ENCODE results near the gene PLD4.

PLD4 gene

DNA sequence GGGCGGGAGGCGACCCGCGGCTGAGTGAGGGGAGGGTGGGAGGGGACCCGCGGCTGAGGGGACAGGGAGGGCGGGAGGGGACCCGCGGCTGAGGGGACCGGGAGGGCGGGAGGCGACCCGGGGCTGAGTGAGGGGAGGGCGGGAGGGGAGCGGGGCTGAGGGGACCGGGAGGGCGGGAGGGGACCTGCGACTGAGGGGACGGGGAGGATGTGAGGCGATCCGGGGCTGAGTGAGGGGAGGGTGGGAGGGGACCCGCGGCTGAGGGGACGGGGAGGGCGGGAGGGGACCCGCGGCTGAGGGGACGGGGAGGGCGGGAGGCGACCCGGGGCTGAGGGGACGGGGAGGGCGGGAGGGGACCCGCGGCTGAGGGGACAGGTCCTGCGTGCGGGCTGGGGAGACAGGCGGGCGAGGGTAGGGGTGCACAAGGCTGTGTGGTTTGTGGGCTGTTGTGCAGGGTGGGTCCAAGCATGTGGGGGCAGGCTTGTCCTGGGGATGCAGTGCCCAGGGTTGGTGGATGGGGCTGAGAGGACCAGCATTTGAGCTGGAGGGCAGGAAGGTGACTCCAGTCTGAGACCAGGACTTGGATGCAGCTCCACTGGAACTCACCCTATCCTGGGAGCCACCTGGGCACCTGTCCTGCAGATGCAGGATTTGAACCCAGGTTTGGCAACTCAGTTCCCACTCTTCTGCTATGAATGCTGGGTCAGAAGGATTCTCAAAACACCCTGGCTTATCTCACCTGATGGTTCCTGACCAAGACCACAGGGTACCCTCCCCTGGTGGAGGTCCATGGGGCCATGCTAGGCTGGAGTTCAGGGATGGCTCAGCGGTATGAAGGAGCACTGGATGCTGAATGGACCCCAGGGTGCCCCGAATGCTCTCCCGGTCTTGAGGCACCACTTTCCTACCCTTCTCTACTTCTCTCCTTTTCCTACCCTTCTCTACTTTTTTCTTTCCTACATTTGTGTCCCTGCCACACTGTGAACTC lies 9.4 kb downstream of the PLD4 start:
- Histone ChIP-seq H3K9me3 (ENCODE audit: insufficient read depth, low read depth, low read length) (no peaks in the 10 kb centered on the region), H3K27ac (ENCODE audit: low read length) (no peak overlapping the region), H3K36me3 (ENCODE audit: insufficient read depth, low read depth, low read length) (no peaks in the 10 kb centered on the region), H3K27me3 (ENCODE audit: insufficient read depth, low read length) (peaks cover 93% of the 10 kb centered on the region), H3K4me3 (ENCODE audit: low read length) (0 out of 2 replicates have a peak overlapping the region, but pooled peaks have one; percentile 33), H3K9ac (ENCODE audit: low read depth, low read length) (no peak overlapping the region), H3K4me1 (ENCODE audit: insufficient read depth, low read length) (no peaks in the 10 kb centered on the region; the same call in 1 of the 2 replicates)

- Histone ChIP-seq H3K9me3 (ENCODE audit: insufficient read depth, low read depth, low read length) (no peaks in the 10 kb centered on the region), H3K27me3 (ENCODE audit: insufficient read depth, low read length) (peaks cover 91% of the 10 kb centered on the region), H3K36me3 (ENCODE audit: insufficient read depth, low read depth, low read length) (no peaks in the 10 kb centered on the region), H3K27ac (ENCODE audit: low read length) (no peak overlapping the region), H3K4me3 (ENCODE audit: low read length) (no peak overlapping the region), H3K4me1 (ENCODE audit: insufficient read depth, low read length) (no peaks in the 10 kb centered on the region; the same call in 1 of the 2 replicates), H3K9ac (ENCODE audit: low read depth, low read length) (no peak overlapping the region)
Measured at GRCh38 chr14:104935026-104935650, 10.5 kb downstream of the PLD4 start.

GRCh38 chr14:104935955-104936354 lies 11.3 kb downstream of the PLD4 start:
- peaks cover 88% of the 10 kb centered on the region for H3K27me3 ChIP-seq (ENCODE audit: insufficient read depth, low read length)
- no peak overlapping the region for H3K27ac ChIP-seq (ENCODE audit: low read length)
- no peaks in the 10 kb centered on the region for H3K36me3 ChIP-seq (ENCODE audit: insufficient read depth, low read depth, low read length)
- H3K9ac ChIP-seq (ENCODE audit: low read depth, low read length), result no peak overlapping the region
- no peak overlapping the region for H3K4me3 ChIP-seq (ENCODE audit: low read length)
- no peaks in the 10 kb centered on the region; the same call in 1 of the 2 replicates for H3K4me1 ChIP-seq (ENCODE audit: insufficient read depth, low read length)
- no peaks in the 10 kb centered on the region for H3K9me3 ChIP-seq (ENCODE audit: insufficient read depth, low read depth, low read length)

- no peak overlapping the region for H3K9ac ChIP-seq (ENCODE audit: low read depth, low read length)
- H3K4me3 ChIP-seq (ENCODE audit: low read length), result no peak overlapping the region
- H3K9me3 ChIP-seq (ENCODE audit: insufficient read depth, low read depth, low read length), result no peaks in the 10 kb centered on the region
- no peak overlapping the region for H3K27ac ChIP-seq (ENCODE audit: low read length)
- no peaks in the 10 kb centered on the region for H3K36me3 ChIP-seq (ENCODE audit: insufficient read depth, low read depth, low read length)
- H3K4me1 ChIP-seq (ENCODE audit: insufficient read depth, low read length), result no peaks in the 10 kb centered on the region; the same call in 1 of the 2 replicates
- H3K27me3 ChIP-seq (ENCODE audit: insufficient read depth, low read length), result peaks cover 82% of the 10 kb centered on the region
Measured at GRCh38 chr14:104936361-104937155, 11.9 kb downstream of the PLD4 start.

GRCh38 chr14:104937161-104937560 lies 12.5 kb downstream of the PLD4 start:
- no peak overlapping the region for H3K4me3 ChIP-seq (ENCODE audit: low read length)
- no peaks in the 10 kb centered on the region; the same call in 1 of the 2 replicates for H3K4me1 ChIP-seq (ENCODE audit: insufficient read depth, low read length)
- no peak overlapping the region for H3K27ac ChIP-seq (ENCODE audit: low read length)
- no peak overlapping the region for H3K9ac ChIP-seq (ENCODE audit: low read depth, low read length)
- no peaks in the 10 kb centered on the region for H3K36me3 ChIP-seq (ENCODE audit: insufficient read depth, low read depth, low read length)
- no peaks in the 10 kb centered on the region for H3K9me3 ChIP-seq (ENCODE audit: insufficient read depth, low read depth, low read length)
- peaks cover 76% of the 10 kb centered on the region for H3K27me3 ChIP-seq (ENCODE audit: insufficient read depth, low read length)

GRCh38 chr14:104937694-104938365 lies 13.2 kb downstream of the PLD4 start:
- H3K27ac ChIP-seq (ENCODE audit: low read length), result no peak overlapping the region
- no peak overlapping the region for H3K4me3 ChIP-seq (ENCODE audit: low read length)
- H3K9me3 ChIP-seq (ENCODE audit: insufficient read depth, low read depth, low read length), result no peaks in the 10 kb centered on the region
- H3K27me3 ChIP-seq (ENCODE audit: insufficient read depth, low read length), result peaks cover 69% of the 10 kb centered on the region
- H3K9ac ChIP-seq (ENCODE audit: low read depth, low read length), result no peak overlapping the region
- H3K4me1 ChIP-seq (ENCODE audit: insufficient read depth, low read length), result no peaks in the 10 kb centered on the region; the same call in 1 of the 2 replicates
- H3K36me3 ChIP-seq (ENCODE audit: insufficient read depth, low read depth, low read length), result no peaks in the 10 kb centered on the region

DNA sequence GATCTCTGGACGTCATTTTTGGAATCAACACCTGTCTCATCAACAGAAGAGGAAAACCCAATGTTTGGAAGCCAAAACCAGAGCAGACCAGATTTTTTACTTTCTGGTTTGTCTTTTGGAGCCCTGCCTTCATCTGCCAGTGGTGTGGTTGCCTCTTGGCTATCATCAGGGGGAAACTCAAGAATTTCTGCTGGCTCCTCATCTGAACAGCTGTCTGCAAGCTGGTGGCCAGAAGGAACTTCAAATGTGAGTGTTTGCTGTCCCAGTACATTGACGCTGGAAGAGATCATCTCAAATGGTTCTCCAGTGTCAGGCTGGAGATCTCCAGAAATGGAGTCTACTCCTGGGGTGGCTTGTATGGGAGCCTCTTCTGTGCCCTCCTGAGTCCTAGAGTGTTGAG lies 13.8 kb downstream of the PLD4 start:
- Histone ChIP-seq H3K27me3 (ENCODE audit: insufficient read depth, low read length) (peaks cover 65% of the 10 kb centered on the region), H3K4me1 (ENCODE audit: insufficient read depth, low read length) (no peaks in the 10 kb centered on the region; the same call in 1 of the 2 replicates), H3K9me3 (ENCODE audit: insufficient read depth, low read depth, low read length) (no peaks in the 10 kb centered on the region), H3K36me3 (ENCODE audit: insufficient read depth, low read depth, low read length) (no peaks in the 10 kb centered on the region), H3K9ac (ENCODE audit: low read depth, low read length) (no peak overlapping the region), H3K4me3 (ENCODE audit: low read length) (no peak overlapping the region), H3K27ac (ENCODE audit: low read length) (no peak overlapping the region)

GRCh38 chr14:104938960-104939359 lies 14.3 kb downstream of the PLD4 start:
- Histone ChIP-seq H3K4me3 (ENCODE audit: low read length) (no peak overlapping the region), H3K9me3 (ENCODE audit: insufficient read depth, low read depth, low read length) (no peaks in the 10 kb centered on the region), H3K9ac (ENCODE audit: low read depth, low read length) (no peak overlapping the region), H3K4me1 (ENCODE audit: insufficient read depth, low read length) (no peaks in the 10 kb centered on the region; the same call in 1 of the 2 replicates), H3K36me3 (ENCODE audit: insufficient read depth, low read depth, low read length) (no peaks in the 10 kb centered on the region), H3K27ac (ENCODE audit: low read length) (no peak overlapping the region), H3K27me3 (ENCODE audit: insufficient read depth, low read length) (peaks cover 64% of the 10 kb centered on the region)

DNA sequence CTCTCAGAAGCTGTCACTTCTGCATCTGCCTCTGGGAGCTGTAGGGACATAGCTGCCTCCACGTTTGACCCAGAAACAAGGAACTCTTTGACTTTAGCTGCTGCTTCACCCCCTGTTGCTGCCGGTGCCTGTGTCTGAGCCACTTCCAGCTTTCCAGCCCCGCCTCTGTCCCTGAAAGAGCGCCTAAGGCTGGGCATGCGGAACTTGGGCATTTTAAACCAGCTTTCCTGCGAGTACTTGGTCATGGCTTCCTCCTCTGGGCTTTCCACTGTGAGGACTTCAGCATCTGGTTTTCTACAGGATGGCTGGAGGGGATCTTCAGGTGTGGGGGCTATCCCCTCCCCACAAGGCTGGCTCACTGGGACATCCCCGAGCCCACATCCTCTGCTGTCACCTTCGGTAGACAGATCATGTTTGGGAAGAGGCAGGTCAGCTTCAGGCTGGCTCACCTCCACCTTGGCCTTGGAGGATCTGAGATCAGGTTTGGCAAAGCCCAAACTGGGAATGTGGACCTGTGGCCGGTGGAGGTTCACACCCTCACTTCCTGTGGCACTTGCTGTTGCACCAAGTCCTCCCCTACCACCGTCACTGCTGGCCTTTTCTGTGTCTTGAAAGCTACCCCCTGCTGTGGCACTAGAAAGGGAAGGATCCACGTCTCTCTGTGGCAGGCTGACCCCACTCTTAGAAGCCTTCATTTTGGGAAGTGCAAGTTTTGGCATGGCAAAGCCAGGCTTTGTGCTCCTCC lies 15.2 kb downstream of the PLD4 start:
- H3K36me3 ChIP-seq (ENCODE audit: insufficient read depth, low read depth, low read length), result no peaks in the 10 kb centered on the region
- H3K9ac ChIP-seq (ENCODE audit: low read depth, low read length), result no peak overlapping the region
- no peaks in the 10 kb centered on the region for H3K9me3 ChIP-seq (ENCODE audit: insufficient read depth, low read depth, low read length)
- no peak overlapping the region for H3K4me3 ChIP-seq (ENCODE audit: low read length)
- H3K27ac ChIP-seq (ENCODE audit: low read length), result no peak overlapping the region
- no peaks in the 10 kb centered on the region for H3K4me1 ChIP-seq (ENCODE audit: insufficient read depth, low read length)
- peaks cover 55% of the 10 kb centered on the region for H3K27me3 ChIP-seq (ENCODE audit: insufficient read depth, low read length)

- Histone ChIP-seq H3K27me3 (ENCODE audit: insufficient read depth, low read length) (peaks cover 47% of the 10 kb centered on the region), H3K4me3 (ENCODE audit: low read length) (no peak overlapping the region), H3K27ac (ENCODE audit: low read length) (no peak overlapping the region), H3K9ac (ENCODE audit: low read depth, low read length) (no peak overlapping the region), H3K9me3 (ENCODE audit: insufficient read depth, low read depth, low read length) (no peaks in the 10 kb centered on the region), H3K4me1 (ENCODE audit: insufficient read depth, low read length) (no peaks in the 10 kb centered on the region), H3K36me3 (ENCODE audit: insufficient read depth, low read depth, low read length) (no peaks in the 10 kb centered on the region)
Measured at GRCh38 chr14:104940526-104941150, 16.0 kb downstream of the PLD4 start.

All from iPS-20b (cell line).